H1 (cell line): ENCODE measurements around the gene VWF. TPM values are rescaled to one million over a fixed set of nuclear protein-coding genes. Genes with fewer than 3 reads are reported as not detected.

Experiments
- GABPA ChIP-seq: IDR thresholded peaks from 2 replicates; pipeline ENCODE4 v1.6.1; 2011; ENCODE audit warnings: mild to moderate bottlenecking, low read length, moderate library complexity, borderline replicate concordance; ENCODE audit not compliant: insufficient read depth
- NRF1 ChIP-seq: IDR thresholded peaks from 2 replicates; pipeline ENCODE4 v1.6.1; 2011; ENCODE audit warnings: mild to moderate bottlenecking, low read depth, low read length, improper control_type of control experiment
- SP2 ChIP-seq: IDR thresholded peaks from 2 replicates; pipeline ENCODE4 v1.6.1; 2012; ENCODE audit warnings: mild to moderate bottlenecking, low read length, inconsistent platforms
- polyA plus RNA-seq, 7 experiments: library from polyadenylated mRNA; depleted of rRNA in 3 of 7; stranded (reverse) in 5 of 7; unstranded in 2 of 7; fragments of >200 nt in 5 of 7; fragments of 200-250 nt in 2 of 7; gene quantifications; 1 replicate in 5 of 7; 2 replicates in 1 of 7; 4 replicates in 1 of 7; pipeline versions ENCODE4 v1.2.1 to v1.2.3, GENCODE V29; 2011 to 2013; ENCODE audit warnings: missing spikeins in 2 of 7, mixed read lengths in 2 of 7
- total RNA-seq: library from RNA; stranded (reverse); fragmentation: NEBNext Ultra II Directional; extraction: Animal tissue kit (Norgen Biotek cat#: 25700); gene quantifications from 2 replicates; pipeline ENCODE4 v1.2.1, GENCODE V29; 2021
- TF ChIP-seq, protein P1 (sequence below), 3 experiments: IDR thresholded peaks; 1 replicate in 2 of 3; 2 replicates in 1 of 3; pipeline versions ENCODE4 v1.5.1 to v1.6.1; 2011; ENCODE audit warnings: low read length in 3 of 3, mild to moderate bottlenecking in 3 of 3, inconsistent platforms in 2 of 3, low read depth in 1 of 3, moderate library complexity in 1 of 3; ENCODE audit not compliant: insufficient read depth in 1 of 3; ENCODE audit errors: control extremely low read depth in 1 of 3
- TF ChIP-seq, protein P2 (sequence below): IDR thresholded peaks from 2 replicates; pipeline ENCODE4 v1.6.1; 2012; ENCODE audit warnings: inconsistent platforms
- TF ChIP-seq, protein P3 (sequence below): IDR thresholded peaks from 2 replicates; pipeline ENCODE4 v1.6.1; 2011; ENCODE audit warnings: low read depth, mild to moderate bottlenecking, low read length; ENCODE audit not compliant: insufficient read depth

VWF gene
- total and polyA plus RNA-seq, 2 of the 8 experiments (the other 6 are each of a cell fraction or from before 2014, with no cell fraction given) = 0.39 to 0.60 TPM

DNA sequence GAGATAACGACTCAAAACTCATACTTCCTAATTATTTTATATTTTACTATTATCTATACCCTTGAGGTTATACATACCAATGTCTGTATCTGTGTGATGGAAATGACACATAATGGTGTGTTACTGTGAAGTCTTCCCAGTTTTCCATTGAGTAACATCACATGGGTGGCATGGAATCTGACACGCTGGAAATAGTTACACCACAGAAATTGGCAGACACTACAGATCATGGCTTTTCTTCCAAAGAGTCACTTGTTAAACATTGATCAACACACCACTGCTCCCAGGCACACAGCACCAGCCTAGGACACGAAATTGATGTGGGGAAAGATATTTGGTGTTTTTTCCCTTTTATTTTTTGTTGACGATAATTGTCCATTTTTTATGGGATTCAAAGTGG lies 33.0 kb upstream of the VWF start (continued):
- TF ChIP-seq, protein P1, sequence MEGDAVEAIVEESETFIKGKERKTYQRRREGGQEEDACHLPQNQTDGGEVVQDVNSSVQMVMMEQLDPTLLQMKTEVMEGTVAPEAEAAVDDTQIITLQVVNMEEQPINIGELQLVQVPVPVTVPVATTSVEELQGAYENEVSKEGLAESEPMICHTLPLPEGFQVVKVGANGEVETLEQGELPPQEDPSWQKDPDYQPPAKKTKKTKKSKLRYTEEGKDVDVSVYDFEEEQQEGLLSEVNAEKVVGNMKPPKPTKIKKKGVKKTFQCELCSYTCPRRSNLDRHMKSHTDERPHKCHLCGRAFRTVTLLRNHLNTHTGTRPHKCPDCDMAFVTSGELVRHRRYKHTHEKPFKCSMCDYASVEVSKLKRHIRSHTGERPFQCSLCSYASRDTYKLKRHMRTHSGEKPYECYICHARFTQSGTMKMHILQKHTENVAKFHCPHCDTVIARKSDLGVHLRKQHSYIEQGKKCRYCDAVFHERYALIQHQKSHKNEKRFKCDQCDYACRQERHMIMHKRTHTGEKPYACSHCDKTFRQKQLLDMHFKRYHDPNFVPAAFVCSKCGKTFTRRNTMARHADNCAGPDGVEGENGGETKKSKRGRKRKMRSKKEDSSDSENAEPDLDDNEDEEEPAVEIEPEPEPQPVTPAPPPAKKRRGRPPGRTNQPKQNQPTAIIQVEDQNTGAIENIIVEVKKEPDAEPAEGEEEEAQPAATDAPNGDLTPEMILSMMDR (IDR thresholded peaks at IDR 0.05; ENCODE audit: control extremely low read depth in 1 of 3, insufficient read depth in 1 of 3, low read depth in 1 of 3, low read length in 3 of 3) = no peak
- TF ChIP-seq, protein P2, sequence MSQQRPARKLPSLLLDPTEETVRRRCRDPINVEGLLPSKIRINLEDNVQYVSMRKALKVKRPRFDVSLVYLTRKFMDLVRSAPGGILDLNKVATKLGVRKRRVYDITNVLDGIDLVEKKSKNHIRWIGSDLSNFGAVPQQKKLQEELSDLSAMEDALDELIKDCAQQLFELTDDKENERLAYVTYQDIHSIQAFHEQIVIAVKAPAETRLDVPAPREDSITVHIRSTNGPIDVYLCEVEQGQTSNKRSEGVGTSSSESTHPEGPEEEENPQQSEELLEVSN = no peak
- TF ChIP-seq, protein P3, sequence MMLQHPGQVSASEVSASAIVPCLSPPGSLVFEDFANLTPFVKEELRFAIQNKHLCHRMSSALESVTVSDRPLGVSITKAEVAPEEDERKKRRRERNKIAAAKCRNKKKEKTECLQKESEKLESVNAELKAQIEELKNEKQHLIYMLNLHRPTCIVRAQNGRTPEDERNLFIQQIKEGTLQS = no peak
- TF ChIP-seq GABPA (no peak), NRF1 (no peak), SP2 (no peak)
